GM18526 (cell line): ENCODE measurements around the gene MRTO4.
A peak's percentile ranks its signal among the peaks of the same experiment; 100 is the strongest.

Source experiments
- POLR2A ChIP-seq: IDR thresholded peaks from 3 replicates; pipeline ENCODE4 v1.6.1; 2011; ENCODE audit not compliant: insufficient read length; ENCODE audit errors: extremely low read depth

Gene MRTO4

GRCh38 chr1:19251305-19252196 lies at the start of gene MRTO4, which contains the start of gene EMC1:
MRTO4 (plus strand) TSS chr1:19251805; CDS start chr1:19251836, 31 bp downstream.
EMC1 (minus strand) TSS chr1:19251524; CDS start chr1:19251509, 15 bp downstream.
- TF ChIP-seq POLR2A: peak; percentile 93

- no peak for TF ChIP-seq POLR2A
Observed at GRCh38 chr1:19202396-19202795, 49.2 kb upstream of the MRTO4 start.

GRCh38 chr1:19203440-19203839 lies 48.2 kb upstream of the MRTO4 start:
- no peak for TF ChIP-seq POLR2A

GRCh38 chr1:19204446-19205266 lies 46.9 kb upstream of the MRTO4 start:
- no peak for TF ChIP-seq POLR2A

- TF ChIP-seq POLR2A: no peak
Observed at GRCh38 chr1:19205403-19205802, 46.2 kb upstream of the MRTO4 start.

GRCh38 chr1:19205845-19206244 lies 45.8 kb upstream of the MRTO4 start:
- no peak for TF ChIP-seq POLR2A

- no peak for TF ChIP-seq POLR2A
Observed at GRCh38 chr1:19206947-19207346, 44.7 kb upstream of the MRTO4 start.

- no peak for TF ChIP-seq POLR2A
Observed at GRCh38 chr1:19208710-19209438, 42.7 kb upstream of the MRTO4 start.

GRCh38 chr1:19209439-19209989 lies 42.1 kb upstream of the MRTO4 start:
- no peak for TF ChIP-seq POLR2A

GRCh38 chr1:19209990-19210771 lies 41.4 kb upstream of the MRTO4 start, which contains the start of gene UBR4:
UBR4 (minus strand) TSS chr1:19210266; CDS start chr1:19210248, 18 bp downstream.
- peak; percentile 90 for TF ChIP-seq POLR2A

- TF ChIP-seq POLR2A: no peak
Observed at GRCh38 chr1:19210772-19211549, 40.6 kb upstream of the MRTO4 start.

- TF ChIP-seq POLR2A: no peak
Observed at GRCh38 chr1:19212167-19212566, 39.4 kb upstream of the MRTO4 start.

GRCh38 chr1:19213580-19213979 lies 38.0 kb upstream of the MRTO4 start:
- no peak for TF ChIP-seq POLR2A
